Retinal pigment epithelial cell (primary cell): ENCODE results near the gene FSTL4.

ENCODE experiments used
- DNase-seq: peaks from one replicate; pipeline ENCODE4 v3.0.0-alpha.2; 2010; ENCODE audit warnings: low read depth
- H3K4me3 ChIP-seq: 2 replicates; pipeline ENCODE4 v1.5.1; 2011; ENCODE audit warnings: mild to moderate bottlenecking, low read length, control low read depth, moderate library complexity
- TF ChIP-seq, protein P1 (sequence below): conservative IDR thresholded peaks from 2 replicates; pipeline ENCODE4 v1.5.1; 2011; ENCODE audit warnings: low read depth, low read length, control low read depth, inconsistent platforms

The FSTL4 gene

DNA sequence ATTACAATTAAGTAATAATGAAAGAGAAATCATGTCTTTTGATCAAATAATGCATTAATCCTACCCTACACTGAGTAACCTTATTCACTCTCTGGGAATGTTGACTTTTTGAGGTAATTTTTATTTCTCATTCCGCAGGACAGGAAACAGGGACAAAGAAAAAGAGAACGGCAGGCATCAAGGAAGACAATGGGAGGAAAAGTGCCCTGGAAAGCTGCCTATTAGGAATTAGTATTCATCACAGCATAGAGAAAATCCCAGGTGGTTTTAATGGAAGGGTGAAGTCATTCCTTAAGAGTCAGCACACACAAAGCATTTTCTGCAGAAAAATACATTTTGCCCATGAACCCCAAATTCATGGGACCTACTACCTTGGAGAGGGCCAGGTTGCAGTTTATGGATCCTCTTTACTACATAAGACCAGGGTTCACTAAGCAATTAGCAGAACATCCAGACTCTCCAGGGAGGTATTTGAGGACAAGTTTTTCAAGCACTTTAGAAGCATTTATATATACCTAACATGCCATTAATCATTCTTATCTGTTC is 9.4 kb downstream of the FSTL4 start:
- H3K4me3 ChIP-seq: no peak overlapping the region
- TF ChIP-seq, protein P1, sequence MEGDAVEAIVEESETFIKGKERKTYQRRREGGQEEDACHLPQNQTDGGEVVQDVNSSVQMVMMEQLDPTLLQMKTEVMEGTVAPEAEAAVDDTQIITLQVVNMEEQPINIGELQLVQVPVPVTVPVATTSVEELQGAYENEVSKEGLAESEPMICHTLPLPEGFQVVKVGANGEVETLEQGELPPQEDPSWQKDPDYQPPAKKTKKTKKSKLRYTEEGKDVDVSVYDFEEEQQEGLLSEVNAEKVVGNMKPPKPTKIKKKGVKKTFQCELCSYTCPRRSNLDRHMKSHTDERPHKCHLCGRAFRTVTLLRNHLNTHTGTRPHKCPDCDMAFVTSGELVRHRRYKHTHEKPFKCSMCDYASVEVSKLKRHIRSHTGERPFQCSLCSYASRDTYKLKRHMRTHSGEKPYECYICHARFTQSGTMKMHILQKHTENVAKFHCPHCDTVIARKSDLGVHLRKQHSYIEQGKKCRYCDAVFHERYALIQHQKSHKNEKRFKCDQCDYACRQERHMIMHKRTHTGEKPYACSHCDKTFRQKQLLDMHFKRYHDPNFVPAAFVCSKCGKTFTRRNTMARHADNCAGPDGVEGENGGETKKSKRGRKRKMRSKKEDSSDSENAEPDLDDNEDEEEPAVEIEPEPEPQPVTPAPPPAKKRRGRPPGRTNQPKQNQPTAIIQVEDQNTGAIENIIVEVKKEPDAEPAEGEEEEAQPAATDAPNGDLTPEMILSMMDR: no peak
- no peak for DNase-seq

DNA sequence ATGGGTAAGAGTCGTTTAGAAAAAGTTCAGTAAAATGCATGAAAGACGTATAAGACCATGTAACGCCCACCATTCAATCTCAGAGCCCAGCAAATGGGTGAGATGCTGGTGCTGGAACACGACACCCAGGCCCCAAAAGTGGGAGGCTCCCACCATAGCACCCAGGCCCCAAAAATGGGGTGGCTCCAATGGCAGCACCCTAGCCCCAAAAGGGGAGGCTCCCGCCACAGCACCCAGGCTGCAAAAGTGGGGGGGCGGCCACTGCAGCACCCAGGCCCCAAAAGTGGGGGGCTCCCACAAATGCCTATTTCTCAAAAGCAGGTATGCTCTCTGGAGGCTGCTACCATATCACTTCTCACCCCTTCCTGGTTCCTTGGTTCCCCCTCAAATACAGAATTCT is 12.7 kb downstream of the FSTL4 start:
- DNase-seq: no peak
- TF ChIP-seq, protein P1: no peak
- H3K4me3 ChIP-seq: no peak overlapping the region

DNA sequence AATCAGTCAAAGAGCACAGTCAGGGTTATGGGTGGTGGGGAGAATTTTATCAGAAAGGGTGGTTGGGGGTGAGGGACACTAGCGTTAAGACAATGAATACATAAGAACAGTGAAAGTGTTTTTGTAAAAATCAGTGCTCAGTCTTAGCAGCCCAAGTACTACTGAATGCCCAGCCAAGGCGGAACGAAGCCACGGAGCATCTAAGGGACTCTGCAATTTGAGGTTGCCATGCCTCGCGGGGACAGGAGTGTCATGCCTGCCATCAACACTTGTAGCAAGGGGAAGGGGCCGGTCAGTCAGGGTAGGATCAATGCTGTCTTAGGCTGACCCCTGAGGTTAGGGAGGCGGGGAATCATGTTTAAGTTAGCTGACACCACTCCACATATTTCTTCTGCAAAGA is 13.3 kb downstream of the FSTL4 start:
- TF ChIP-seq, protein P1: no peak
- no peak for DNase-seq
- no peak overlapping the region for H3K4me3 ChIP-seq

DNA sequence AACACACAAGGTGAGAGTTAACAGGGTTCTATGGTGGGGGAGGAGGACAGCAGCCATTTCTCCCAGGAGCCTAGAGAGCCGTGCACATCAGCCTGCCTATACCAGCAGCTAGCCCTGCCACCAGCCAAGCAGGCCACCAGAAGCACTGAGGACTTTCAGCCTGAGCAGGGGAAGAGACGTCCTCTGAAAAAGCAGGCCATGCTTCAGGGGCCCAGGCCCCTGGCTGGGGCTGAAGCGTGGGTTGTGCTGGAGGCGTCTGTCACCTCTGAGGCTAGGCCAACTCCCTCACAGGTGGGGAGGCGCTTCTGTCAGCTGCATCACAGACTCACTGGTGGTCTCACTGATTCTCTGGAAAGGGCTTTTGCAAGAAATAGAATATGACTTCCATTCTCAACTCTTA is 16.3 kb downstream of the FSTL4 start:
- no peak overlapping the region for H3K4me3 ChIP-seq
- TF ChIP-seq, protein P1: no peak
- no peak for DNase-seq

DNA sequence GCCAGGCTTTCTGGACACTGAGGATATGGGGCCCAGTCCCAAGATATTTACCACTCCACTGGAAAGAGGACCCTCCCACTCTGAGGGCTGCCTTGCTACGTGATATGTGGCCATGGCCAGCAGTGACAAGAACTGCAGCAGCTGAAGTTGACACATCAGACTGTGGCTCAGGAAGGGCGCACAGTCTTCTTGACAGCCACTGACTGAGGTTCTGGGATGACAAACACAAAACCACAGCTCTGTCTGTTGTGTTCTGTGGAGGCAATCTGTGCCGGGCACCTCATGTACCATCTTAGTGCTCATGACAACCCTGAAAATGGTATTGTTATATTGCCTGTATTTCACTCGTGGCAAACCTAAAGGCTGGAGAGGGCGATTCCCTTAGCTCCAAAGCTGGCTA is 16.9 kb downstream of the FSTL4 start:
- H3K4me3 ChIP-seq: no peak overlapping the region
- DNase-seq: no peak
- TF ChIP-seq, protein P1: no peak

DNA sequence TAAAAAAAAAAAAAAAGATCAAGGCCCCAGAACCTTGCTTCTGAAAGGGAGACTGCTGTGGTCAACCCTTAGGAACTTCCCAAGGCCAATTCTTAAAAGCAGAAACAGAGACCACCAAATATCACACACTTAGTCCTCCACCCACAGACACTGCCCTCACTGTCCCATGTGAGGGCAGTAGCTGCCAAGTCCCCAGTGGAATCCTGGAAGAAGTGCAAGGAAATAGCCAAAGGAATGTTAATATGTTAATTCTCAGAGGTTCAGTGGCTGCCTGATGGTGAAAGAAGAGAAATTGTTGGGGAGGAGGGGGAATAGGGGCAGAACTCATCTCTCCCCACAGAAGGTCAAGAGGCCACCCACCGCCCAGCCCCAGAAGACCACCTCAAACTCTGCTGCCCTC is 23.1 kb downstream of the FSTL4 start:
- TF ChIP-seq, protein P1: no peak
- no peak for DNase-seq

DNA sequence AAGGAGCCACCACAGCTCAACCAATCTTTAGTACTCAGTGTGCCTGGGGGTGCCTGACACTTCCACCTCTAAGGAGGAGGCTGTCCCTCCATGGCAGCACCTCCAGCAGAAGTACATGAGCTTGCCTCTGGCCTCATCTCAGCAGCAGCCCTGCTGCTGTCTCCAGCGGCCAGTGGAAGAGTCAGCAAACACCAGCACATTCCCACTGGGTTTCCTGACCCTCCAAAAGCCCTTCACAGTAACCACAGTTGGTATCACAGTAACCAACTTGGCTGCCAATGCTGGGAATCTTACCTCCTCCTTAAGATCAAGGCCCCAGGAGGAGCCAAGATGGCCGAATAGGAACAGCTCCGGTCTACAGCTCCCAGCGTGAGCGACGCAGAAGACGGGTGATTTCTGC is 29.4 kb downstream of the FSTL4 start:
- H3K4me3 ChIP-seq: no peak overlapping the region
- DNase-seq: no peak
- TF ChIP-seq, protein P1: no peak

More for the DNA sequence above, 23.1 kb downstream of the FSTL4 start:
- no peak overlapping the region for H3K4me3 ChIP-seq
